K562 (cell line): ENCODE data around the gene FASTK. TPM values are rescaled to one million over a fixed set of nuclear protein-coding genes. Genes with fewer than 3 reads are reported as not detected.
A peak's percentile ranks its signal among the peaks of the same experiment; 100 is the strongest.

Experiments
- ATF7 ChIP-seq: fragments of 450-650 bp; IDR thresholded peaks from 2 replicates; pipeline ENCODE4 v1.7.1; 2014; ENCODE audit warnings: mild to moderate bottlenecking, moderate library complexity
- HBP1 ChIP-seq: fragments of 450-650 bp; formaldehyde crosslinking; IDR thresholded peaks from 2 replicates; pipeline ENCODE4 v1.4.0; 2022; ENCODE audit warnings: missing genetic modification characterization
- MAX ChIP-seq: sonication (generic); formaldehyde crosslinking; IDR thresholded peaks from 2 replicates; pipeline ENCODE4 v1.9.0; 2022; ENCODE audit warnings: mild to moderate bottlenecking, missing genetic modification reagents
- MYBL2 ChIP-seq, 2 experiments: fragments of 450-650 bp in 1 of 2; sonication (generic) in 1 of 2; formaldehyde crosslinking in 1 of 2; IDR thresholded peaks; 2 replicates each; pipeline versions ENCODE4 v1.6.1 to v1.8.1; 2017 to 2022; ENCODE audit warnings: borderline replicate concordance in 1 of 2, inconsistent platforms in 1 of 2, low read depth in 1 of 2, mild to moderate bottlenecking in 1 of 2, missing genetic modification reagents in 1 of 2, moderate library complexity in 1 of 2
- NCOR1 ChIP-seq: fragments of 450-650 bp; IDR thresholded peaks from 2 replicates; pipeline ENCODE4 v1.6.1; 2016; ENCODE audit warnings: mild to moderate bottlenecking, moderate library complexity
- NFIC ChIP-seq: fragments of 450-650 bp; IDR thresholded peaks from 2 replicates; pipeline ENCODE4 v1.6.1; 2017; ENCODE audit warnings: mild to moderate bottlenecking, inconsistent platforms
- NKRF ChIP-seq: fragments of 450-650 bp; IDR thresholded peaks from 2 replicates; pipeline ENCODE4 v1.6.1; 2016; ENCODE audit warnings: borderline replicate concordance
- PRDM10 ChIP-seq: fragments of 450-650 bp; IDR thresholded peaks from 2 replicates; pipeline ENCODE4 v1.6.1; 2018; ENCODE audit not compliant: partially characterized antibody
- SAP30 ChIP-seq: fragments of 200-600 bp; sonication (generic); IDR thresholded peaks from 2 replicates; pipeline ENCODE4 v1.6.1; 2012; ENCODE audit warnings: borderline replicate concordance, low read depth, mild to moderate bottlenecking, moderate library complexity, low read length, control low read depth, inconsistent platforms; ENCODE audit not compliant: insufficient read depth, poor library complexity, severe bottlenecking
- THRA ChIP-seq: fragments of 450-650 bp; IDR thresholded peaks from 2 replicates; pipeline ENCODE4 v1.6.1; 2017; ENCODE audit warnings: mild to moderate bottlenecking, moderate library complexity
- ZNF589 ChIP-seq: fragments of 200-800 bp; sonication (Bioruptor generic); IDR thresholded peaks from 2 replicates; pipeline ENCODE4 v1.6.1; 2016; ENCODE audit warnings: low read depth, missing genetic modification characterization, missing compliant biosample characterization
- ZNF592 ChIP-seq: fragments of 450-650 bp; IDR thresholded peaks from 2 replicates; pipeline ENCODE4 v1.6.1; 2017; ENCODE audit warnings: antibody characterized with exemption, mild to moderate bottlenecking
- polyA plus RNA-seq, 8 experiments: library from polyadenylated mRNA; depleted of rRNA in 4 of 8; stranded (reverse) in 5 of 8; unstranded in 3 of 8; fragments of >200 nt; fragmentation: Nextera tagmentation in 2 of 8; fragmentation: Illumina TruSeq in 1 of 8; extraction: Ambion mirVana in 2 of 8; extraction: Trizol in 1 of 8; gene quantifications; 2 replicates each; pipeline versions ENCODE4 v1.2.1 to v1.2.3, GENCODE V29; 2011 to 2014; ENCODE audit warnings: inconsistent platforms in 1 of 8, missing spikeins in 1 of 8
- total RNA-seq, 7 experiments: library from RNA; depleted of rRNA in 6 of 7; stranded (reverse); fragments of >200 nt in 6 of 7; fragmentation: Illumina TruSeq in 2 of 7; extraction: Trizol in 2 of 7; gene quantifications; 2 replicates each; pipeline versions ENCODE4 v1.2.1 to v1.2.3, GENCODE V29; 2011 to 2021; ENCODE audit warnings: low replicate concordance in 1 of 7

The FASTK gene
- total and polyA plus RNA-seq, 9 of the 15 experiments (the other 6 are each of a cell fraction or from before 2014, with no cell fraction given) = 0.51 to 150 (median 48.2) TPM

- TF ChIP-seq ZNF592 (no peak), MAX (CRISPR knock-in tag) (peak; percentile 83), PRDM10 (peak; percentile 9), NKRF (peak; percentile 85), MYBL2 (IDR thresholded peaks at IDR 0.05; ENCODE audit: low read depth) (no peak), MYBL2 (CRISPR knock-in tag; IDR thresholded peaks at IDR 0.05; ENCODE audit: borderline replicate concordance) (no peak), NCOR1 (no peak), ATF7 (peak; percentile 84), SAP30 (peak; percentile 86), ZNF589 (CRISPR knock-in tag) (no peak), THRA (no peak), HBP1 (CRISPR knock-in tag) (no peak), NFIC (no peak)
Measured at GRCh38 chr7:151083071-151083823, 2.6 kb upstream of the FASTK start, which contains the start of gene TMUB1 (continued).
